K562 (cell line): Measurements from ENCODE around the gene RPS19BP1. TPM values are rescaled to one million over a fixed set of nuclear protein-coding genes. Genes with fewer than 3 reads are reported as not detected.

Experiments used
- ARNT ChIP-seq, 2 experiments: fragments of 450-650 bp; IDR thresholded peaks; 2 replicates each; pipeline ENCODE4 v1.6.1; 2016; ENCODE audit warnings: mild to moderate bottlenecking in 1 of 2
- FIP1L1 ChIP-seq: fragments of 200-400 bp; formaldehyde crosslinking; IDR thresholded peaks from 2 replicates; pipeline ENCODE4 v1.6.1; 2018; ENCODE audit warnings: mild to moderate bottlenecking, low read depth, low read length; ENCODE audit not compliant: poor library complexity, severe bottlenecking
- L3MBTL2 ChIP-seq: fragments of 450-650 bp; IDR thresholded peaks from 2 replicates; pipeline ENCODE4 v1.6.1; 2016; ENCODE audit warnings: mild to moderate bottlenecking, moderate library complexity
- MEIS2 ChIP-seq: fragments of 450-650 bp; IDR thresholded peaks from 2 replicates; pipeline ENCODE4 v1.6.1; 2014; ENCODE audit warnings: mild to moderate bottlenecking; ENCODE audit not compliant: partially characterized antibody
- MIER1 ChIP-seq: fragments of 450-650 bp; IDR thresholded peaks from 2 replicates; pipeline ENCODE4 v1.6.1; 2016; ENCODE audit warnings: antibody characterized with exemption, mild to moderate bottlenecking, low read depth
- NR2C1 ChIP-seq, 2 experiments: fragments of 450-650 bp; IDR thresholded peaks; 2 replicates each; pipeline ENCODE4 v1.6.1; 2017; ENCODE audit warnings: mild to moderate bottlenecking in 2 of 2, antibody characterized with exemption in 1 of 2, inconsistent platforms in 1 of 2, missing compliant biosample characterization in 1 of 2, missing genetic modification characterization in 1 of 2
- PHB2 ChIP-seq: fragments of 450-650 bp; IDR thresholded peaks from 2 replicates; pipeline ENCODE4 v1.6.1; 2017; ENCODE audit warnings: low read depth
- ZC3H8 ChIP-seq: fragments of 450-650 bp; IDR thresholded peaks from 2 replicates; pipeline ENCODE4 v1.6.1; 2017
- polyA plus RNA-seq, 8 experiments: library from polyadenylated mRNA; depleted of rRNA in 4 of 8; stranded (reverse) in 5 of 8; unstranded in 3 of 8; fragments of >200 nt; fragmentation: Nextera tagmentation in 2 of 8; fragmentation: Illumina TruSeq in 1 of 8; extraction: Ambion mirVana in 2 of 8; extraction: Trizol in 1 of 8; gene quantifications; 2 replicates each; pipeline versions ENCODE4 v1.2.1 to v1.2.3, GENCODE V29; 2011 to 2014; ENCODE audit warnings: inconsistent platforms in 1 of 8, missing spikeins in 1 of 8
- total RNA-seq, 7 experiments: library from RNA; depleted of rRNA in 6 of 7; stranded (reverse); fragments of >200 nt in 6 of 7; fragmentation: Illumina TruSeq in 2 of 7; extraction: Trizol in 2 of 7; gene quantifications; 2 replicates each; pipeline versions ENCODE4 v1.2.1 to v1.2.3, GENCODE V29; 2011 to 2021; ENCODE audit warnings: low replicate concordance in 1 of 7
- TF ChIP-seq, protein P1 (sequence below): IDR thresholded peaks from 2 replicates; pipeline ENCODE4 v1.6.1; 2011; ENCODE audit warnings: borderline replicate concordance, low read depth, mild to moderate bottlenecking, moderate library complexity, low read length; ENCODE audit not compliant: insufficient read depth, poor library complexity, severe bottlenecking
- TF ChIP-seq, protein P2 (sequence below): sonication (generic); formaldehyde crosslinking; IDR thresholded peaks from 2 replicates; pipeline ENCODE4 v1.9.0; 2022; ENCODE audit warnings: mild to moderate bottlenecking, missing genetic modification reagents
- TF ChIP-seq, protein P3 (sequence below): fragments of 250-450 bp; sonication (Bioruptor Pico); IDR thresholded peaks from 2 replicates; pipeline ENCODE4 v1.8.0; 2021; ENCODE audit warnings: moderate library complexity, mild to moderate bottlenecking, inconsistent platforms
- TF ChIP-seq, protein P4 (sequence below), 2 experiments: IDR thresholded peaks; 2 replicates each; pipeline ENCODE4 v1.6.1; 2012; ENCODE audit warnings: improper control_type of control experiment in 2 of 2, low read depth in 2 of 2, low read length in 2 of 2, borderline replicate concordance in 1 of 2
- TF ChIP-seq, protein P5 (sequence below): sonication (generic); formaldehyde crosslinking; IDR thresholded peaks from 2 replicates; pipeline ENCODE4 v1.8.0; 2022; ENCODE audit warnings: mild to moderate bottlenecking, missing genetic modification reagents

RPS19BP1 gene
- total and polyA plus RNA-seq, 9 of the 15 experiments (the other 6 are each of a cell fraction or from before 2014, with no cell fraction given) = 3.0 to 223 (median 84.3) TPM

DNA sequence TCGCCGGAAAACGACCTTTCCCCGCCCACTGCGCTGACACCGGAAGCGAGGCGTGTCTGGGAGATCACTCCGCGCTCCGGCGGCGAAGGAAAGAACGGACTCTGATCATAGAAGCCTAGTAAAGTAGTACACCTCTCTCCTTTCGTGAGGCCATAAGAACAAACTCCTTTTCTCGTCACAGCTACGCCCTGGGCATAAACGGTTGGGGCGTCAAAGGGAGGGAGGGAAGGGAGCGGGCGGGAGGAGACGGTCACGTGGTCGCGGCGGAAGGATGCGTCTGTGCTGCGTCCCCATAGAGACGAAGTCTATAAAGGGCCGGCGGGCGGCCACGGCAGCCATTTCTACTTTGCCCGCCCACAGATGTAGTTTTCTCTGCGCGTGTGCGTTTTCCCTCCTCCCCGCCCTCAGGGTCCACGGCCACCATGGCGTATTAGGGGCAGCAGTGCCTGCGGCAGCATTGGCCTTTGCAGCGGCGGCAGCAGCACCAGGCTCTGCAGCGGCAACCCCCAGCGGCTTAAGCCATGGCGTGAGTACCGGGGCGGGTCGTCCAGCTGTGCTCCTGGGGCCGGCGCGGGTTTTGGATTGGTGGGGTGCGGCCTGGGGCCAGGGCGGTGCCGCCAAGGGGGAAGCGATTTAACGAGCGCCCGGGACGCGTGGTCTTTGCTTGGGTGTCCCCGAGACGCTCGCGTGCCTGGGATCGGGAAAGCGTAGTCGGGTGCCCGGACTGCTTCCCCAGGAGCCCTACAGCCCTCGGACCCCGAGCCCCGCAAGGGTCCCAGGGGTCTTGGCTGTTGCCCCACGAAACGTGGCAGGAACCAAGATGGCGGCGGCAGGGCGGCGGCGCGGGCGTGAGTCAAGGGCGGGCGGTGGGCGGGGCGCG, 12.1 kb downstream of the RPS19BP1 start, which contains the start of gene ATF4 (continued):
- TF ChIP-seq, protein P1, sequence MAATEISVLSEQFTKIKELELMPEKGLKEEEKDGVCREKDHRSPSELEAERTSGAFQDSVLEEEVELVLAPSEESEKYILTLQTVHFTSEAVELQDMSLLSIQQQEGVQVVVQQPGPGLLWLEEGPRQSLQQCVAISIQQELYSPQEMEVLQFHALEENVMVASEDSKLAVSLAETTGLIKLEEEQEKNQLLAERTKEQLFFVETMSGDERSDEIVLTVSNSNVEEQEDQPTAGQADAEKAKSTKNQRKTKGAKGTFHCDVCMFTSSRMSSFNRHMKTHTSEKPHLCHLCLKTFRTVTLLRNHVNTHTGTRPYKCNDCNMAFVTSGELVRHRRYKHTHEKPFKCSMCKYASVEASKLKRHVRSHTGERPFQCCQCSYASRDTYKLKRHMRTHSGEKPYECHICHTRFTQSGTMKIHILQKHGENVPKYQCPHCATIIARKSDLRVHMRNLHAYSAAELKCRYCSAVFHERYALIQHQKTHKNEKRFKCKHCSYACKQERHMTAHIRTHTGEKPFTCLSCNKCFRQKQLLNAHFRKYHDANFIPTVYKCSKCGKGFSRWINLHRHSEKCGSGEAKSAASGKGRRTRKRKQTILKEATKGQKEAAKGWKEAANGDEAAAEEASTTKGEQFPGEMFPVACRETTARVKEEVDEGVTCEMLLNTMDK = no peak
- peak; percentile 81 for TF ChIP-seq L3MBTL2
- TF ChIP-seq, protein P2, sequence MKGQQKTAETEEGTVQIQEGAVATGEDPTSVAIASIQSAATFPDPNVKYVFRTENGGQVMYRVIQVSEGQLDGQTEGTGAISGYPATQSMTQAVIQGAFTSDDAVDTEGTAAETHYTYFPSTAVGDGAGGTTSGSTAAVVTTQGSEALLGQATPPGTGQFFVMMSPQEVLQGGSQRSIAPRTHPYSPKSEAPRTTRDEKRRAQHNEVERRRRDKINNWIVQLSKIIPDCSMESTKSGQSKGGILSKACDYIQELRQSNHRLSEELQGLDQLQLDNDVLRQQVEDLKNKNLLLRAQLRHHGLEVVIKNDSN (CRISPR knock-in tag) = peak; percentile 98
- TF ChIP-seq MEIS2 = no peak
- TF ChIP-seq NR2C1 (IDR thresholded peaks at IDR 0.05) = peak; percentile 82
- peak; percentile 57; the same call in 1 of the 2 replicates for TF ChIP-seq NR2C1 (tag; IDR thresholded peaks at IDR 0.05)
- TF ChIP-seq, protein P3, sequence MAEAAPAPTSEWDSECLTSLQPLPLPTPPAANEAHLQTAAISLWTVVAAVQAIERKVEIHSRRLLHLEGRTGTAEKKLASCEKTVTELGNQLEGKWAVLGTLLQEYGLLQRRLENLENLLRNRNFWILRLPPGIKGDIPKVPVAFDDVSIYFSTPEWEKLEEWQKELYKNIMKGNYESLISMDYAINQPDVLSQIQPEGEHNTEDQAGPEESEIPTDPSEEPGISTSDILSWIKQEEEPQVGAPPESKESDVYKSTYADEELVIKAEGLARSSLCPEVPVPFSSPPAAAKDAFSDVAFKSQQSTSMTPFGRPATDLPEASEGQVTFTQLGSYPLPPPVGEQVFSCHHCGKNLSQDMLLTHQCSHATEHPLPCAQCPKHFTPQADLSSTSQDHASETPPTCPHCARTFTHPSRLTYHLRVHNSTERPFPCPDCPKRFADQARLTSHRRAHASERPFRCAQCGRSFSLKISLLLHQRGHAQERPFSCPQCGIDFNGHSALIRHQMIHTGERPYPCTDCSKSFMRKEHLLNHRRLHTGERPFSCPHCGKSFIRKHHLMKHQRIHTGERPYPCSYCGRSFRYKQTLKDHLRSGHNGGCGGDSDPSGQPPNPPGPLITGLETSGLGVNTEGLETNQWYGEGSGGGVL (CRISPR knock-in tag) = no peak
- TF ChIP-seq, protein P4, sequence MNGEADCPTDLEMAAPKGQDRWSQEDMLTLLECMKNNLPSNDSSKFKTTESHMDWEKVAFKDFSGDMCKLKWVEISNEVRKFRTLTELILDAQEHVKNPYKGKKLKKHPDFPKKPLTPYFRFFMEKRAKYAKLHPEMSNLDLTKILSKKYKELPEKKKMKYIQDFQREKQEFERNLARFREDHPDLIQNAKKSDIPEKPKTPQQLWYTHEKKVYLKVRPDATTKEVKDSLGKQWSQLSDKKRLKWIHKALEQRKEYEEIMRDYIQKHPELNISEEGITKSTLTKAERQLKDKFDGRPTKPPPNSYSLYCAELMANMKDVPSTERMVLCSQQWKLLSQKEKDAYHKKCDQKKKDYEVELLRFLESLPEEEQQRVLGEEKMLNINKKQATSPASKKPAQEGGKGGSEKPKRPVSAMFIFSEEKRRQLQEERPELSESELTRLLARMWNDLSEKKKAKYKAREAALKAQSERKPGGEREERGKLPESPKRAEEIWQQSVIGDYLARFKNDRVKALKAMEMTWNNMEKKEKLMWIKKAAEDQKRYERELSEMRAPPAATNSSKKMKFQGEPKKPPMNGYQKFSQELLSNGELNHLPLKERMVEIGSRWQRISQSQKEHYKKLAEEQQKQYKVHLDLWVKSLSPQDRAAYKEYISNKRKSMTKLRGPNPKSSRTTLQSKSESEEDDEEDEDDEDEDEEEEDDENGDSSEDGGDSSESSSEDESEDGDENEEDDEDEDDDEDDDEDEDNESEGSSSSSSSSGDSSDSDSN (IDR thresholded peaks at IDR 0.05; ENCODE audit: borderline replicate concordance in 1 of 2, low read depth in 2 of 2, low read length in 2 of 2) = no peak
- TF ChIP-seq ZC3H8 = 0 out of 2 replicates have a peak, but pooled peaks have one; percentile 36
- peak; percentile 100 for TF ChIP-seq FIP1L1
- TF ChIP-seq, protein P5, sequence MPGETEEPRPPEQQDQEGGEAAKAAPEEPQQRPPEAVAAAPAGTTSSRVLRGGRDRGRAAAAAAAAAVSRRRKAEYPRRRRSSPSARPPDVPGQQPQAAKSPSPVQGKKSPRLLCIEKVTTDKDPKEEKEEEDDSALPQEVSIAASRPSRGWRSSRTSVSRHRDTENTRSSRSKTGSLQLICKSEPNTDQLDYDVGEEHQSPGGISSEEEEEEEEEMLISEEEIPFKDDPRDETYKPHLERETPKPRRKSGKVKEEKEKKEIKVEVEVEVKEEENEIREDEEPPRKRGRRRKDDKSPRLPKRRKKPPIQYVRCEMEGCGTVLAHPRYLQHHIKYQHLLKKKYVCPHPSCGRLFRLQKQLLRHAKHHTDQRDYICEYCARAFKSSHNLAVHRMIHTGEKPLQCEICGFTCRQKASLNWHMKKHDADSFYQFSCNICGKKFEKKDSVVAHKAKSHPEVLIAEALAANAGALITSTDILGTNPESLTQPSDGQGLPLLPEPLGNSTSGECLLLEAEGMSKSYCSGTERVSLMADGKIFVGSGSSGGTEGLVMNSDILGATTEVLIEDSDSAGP = no peak
- TF ChIP-seq MIER1 = no peak
- peak; percentile 61 to 71; a peak in 3 of 4 replicates for TF ChIP-seq ARNT (IDR thresholded peaks at IDR 0.05)
- TF ChIP-seq PHB2 = no peak
